ENCODE measurements around the gene DLG2.
"Not testable (repeated sequence)": the region's sequence is repeated elsewhere in the genome, so short reads cannot be mapped to it uniquely, and the experiment has no call there.

Gene DLG2

DNA sequence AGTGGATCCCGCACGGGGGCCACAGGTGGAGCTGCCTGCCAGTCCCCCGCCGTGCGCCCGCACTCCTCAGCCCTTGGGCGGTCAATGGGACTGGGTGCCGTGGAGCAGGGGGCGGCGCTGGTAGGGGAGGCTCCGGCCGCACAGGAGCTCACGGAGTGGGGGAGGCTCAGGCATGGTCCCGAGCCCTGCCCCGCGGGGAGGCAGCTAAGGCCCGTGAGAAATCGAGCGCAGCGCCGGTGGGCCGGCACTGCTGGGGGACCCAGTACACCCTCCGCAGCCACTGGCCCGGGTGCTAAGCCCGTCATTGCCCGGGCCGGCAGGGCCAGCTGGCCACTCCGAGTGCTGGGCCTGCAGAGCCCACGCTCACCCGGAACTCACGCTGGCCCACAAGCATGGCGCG is 1318.7 kb downstream of the DLG2 start:
- not testable (repeated sequence) for FAIRE-seq

DNA sequence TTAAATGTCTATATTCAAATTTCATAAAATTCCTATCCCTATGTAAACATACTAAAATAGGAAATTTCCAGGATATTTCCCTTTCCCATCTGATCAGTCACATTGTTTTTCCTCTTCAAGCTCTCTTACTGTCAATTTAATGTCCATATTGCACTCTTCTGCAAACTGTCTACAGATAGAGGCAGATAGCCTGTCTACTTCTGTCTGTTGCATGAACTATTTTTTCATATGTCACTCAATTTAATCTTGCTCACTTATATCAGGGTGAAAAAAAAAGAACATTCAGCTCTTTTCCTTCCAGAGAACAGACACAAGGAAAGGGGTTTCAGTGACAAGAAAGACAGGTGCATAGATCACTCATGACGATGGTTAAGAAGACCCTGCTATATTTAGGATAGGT is 1327.1 kb downstream of the DLG2 start:
- FAIRE-seq: no peak

GRCh38 chr11:84297570-84297969 is 1329.6 kb downstream of the DLG2 start:
- no peak for FAIRE-seq

GRCh38 chr11:84295815-84296214 is 1331.3 kb downstream of the DLG2 start:
- FAIRE-seq: no peak

GRCh38 chr11:84292955-84293354 is 1334.2 kb downstream of the DLG2 start:
- no peak for FAIRE-seq

- FAIRE-seq: no peak
Measured at GRCh38 chr11:84292006-84292405, 1335.1 kb downstream of the DLG2 start.

GRCh38 chr11:84290647-84291046 is 1336.5 kb downstream of the DLG2 start:
- no peak for FAIRE-seq

DNA sequence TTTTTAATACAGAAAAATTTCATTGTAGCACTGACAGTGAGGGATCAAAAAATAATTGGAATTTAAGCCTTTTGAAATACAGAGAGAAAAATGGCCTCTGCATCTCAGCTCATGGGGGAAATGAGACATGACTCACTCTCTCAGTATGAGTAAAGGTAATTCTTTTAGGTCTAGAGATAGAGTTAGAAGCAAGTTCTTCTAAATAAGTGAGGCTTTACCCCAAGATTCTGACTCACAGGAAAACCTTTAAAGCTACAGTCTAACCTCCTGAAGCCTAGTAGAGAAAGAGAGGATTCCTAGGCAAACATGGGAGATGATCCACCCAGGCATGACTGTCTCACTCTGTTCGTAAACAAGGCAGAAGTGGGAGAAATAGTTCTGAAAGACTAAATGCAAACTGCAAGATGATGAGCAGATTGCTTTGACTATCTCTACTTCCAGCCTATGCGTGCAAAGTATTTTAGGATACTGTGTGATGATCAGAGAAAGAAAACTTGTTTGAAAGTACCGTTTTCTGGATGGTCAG is 1337.7 kb downstream of the DLG2 start:
- FAIRE-seq: no peak

DNA sequence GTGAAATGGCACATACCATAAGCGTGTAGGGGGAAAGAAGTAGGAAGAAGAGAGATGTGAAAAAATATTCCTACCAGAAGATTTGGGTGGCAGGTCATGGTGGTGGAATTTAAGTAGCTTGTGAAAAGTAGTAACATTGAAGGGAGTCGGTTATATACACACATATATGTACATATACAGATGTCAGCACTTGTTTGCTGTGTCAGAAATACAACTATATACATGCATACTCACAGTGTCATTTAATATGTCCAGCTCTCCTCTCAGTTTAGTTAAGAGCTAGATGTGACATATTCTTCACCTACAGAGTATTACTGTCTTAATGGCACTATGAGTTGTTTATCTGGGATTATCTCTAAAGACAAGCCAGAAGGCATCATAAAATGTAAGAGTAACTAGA is 1353.6 kb downstream of the DLG2 start:
- no peak for FAIRE-seq

DNA sequence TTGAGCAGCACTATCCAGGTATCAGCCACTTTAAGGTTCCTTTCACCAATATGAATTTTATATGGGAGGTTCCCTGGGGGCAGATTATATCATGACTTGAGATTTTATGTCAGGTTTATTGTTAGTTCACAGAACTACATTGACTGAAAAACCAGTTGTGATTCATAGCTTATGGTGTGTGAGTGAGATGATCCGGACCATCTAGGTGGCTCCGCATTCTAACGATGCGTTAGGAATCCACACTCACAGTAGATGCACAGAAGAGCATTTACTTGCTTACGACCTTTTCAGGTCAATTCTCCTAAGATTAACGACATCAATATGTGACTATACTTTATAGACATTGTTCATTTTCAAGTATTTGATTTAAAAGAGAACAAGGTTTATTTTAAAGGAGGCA is 1356.7 kb downstream of the DLG2 start:
- FAIRE-seq: no peak

GRCh38 chr11:84264066-84264465 is 1363.1 kb downstream of the DLG2 start:
- FAIRE-seq: no peak

- no peak for FAIRE-seq
Measured at GRCh38 chr11:84261707-84262106, 1365.4 kb downstream of the DLG2 start.

- FAIRE-seq: no peak
Measured at GRCh38 chr11:84260862-84261261, 1366.3 kb downstream of the DLG2 start.

GRCh38 chr11:84256618-84257017 is 1370.5 kb downstream of the DLG2 start:
- FAIRE-seq: no peak

GRCh38 chr11:84255483-84255882 is 1371.7 kb downstream of the DLG2 start:
- no peak for FAIRE-seq

GRCh38 chr11:84250834-84251613 is 1376.1 kb downstream of the DLG2 start:
- FAIRE-seq: no peak

- FAIRE-seq: no peak
Measured at GRCh38 chr11:84249344-84250135, 1377.6 kb downstream of the DLG2 start.

- no peak for FAIRE-seq
Measured at GRCh38 chr11:84247926-84248325, 1379.2 kb downstream of the DLG2 start.

- FAIRE-seq: no peak
Measured at GRCh38 chr11:84247129-84247528, 1380.0 kb downstream of the DLG2 start.

DNA sequence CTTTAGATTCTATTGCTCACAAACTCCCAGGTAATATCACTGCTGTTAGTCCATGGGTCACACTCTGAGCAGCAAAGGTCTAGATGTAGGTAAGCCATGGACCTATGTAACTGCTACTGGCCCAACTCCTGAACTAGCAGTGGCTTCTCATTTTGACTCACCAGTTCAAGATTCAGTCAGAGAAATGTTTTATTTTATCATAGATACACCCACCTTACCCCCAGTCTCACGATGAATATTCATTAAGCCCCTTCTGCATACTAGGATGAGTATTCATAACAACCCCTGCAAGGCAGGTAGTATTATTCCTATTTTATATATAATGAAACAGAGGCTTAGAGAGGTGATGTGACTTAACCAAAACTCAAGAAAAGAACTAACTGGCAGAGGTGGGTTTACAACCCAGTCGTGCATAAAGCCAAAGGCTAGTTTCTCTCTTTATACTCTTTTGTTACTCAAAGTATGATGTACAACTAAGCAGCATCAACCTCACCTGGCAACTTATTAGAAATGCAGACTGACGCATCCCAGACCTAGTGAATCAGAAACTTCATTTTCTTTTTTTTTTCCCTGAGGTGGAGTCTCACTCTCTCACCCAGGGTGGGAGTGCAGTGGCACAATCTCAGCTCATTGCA is 1383.4 kb downstream of the DLG2 start:
- no peak for FAIRE-seq

- FAIRE-seq: no peak
Measured at GRCh38 chr11:84241343-84242131, 1385.6 kb downstream of the DLG2 start.

- FAIRE-seq: no peak
Measured at GRCh38 chr11:84240847-84241246, 1386.3 kb downstream of the DLG2 start.

GRCh38 chr11:84236436-84236835 is 1390.7 kb downstream of the DLG2 start:
- no peak for FAIRE-seq

All from endometrium (tissue), 2 donors.